ENCODE results near the gene NEGR1. TPM values are rescaled to one million over a fixed set of nuclear protein-coding genes. Genes with fewer than 3 reads are reported as not detected.

The NEGR1 gene
- total and polyA plus RNA-seq, 4 donors: 0.08 to 0.14 (median 0.12) TPM; not detected in 1

GRCh38 chr1:71640116-71640515 lies 642.2 kb downstream of the NEGR1 start:
- no peaks in the 10 kb centered on the region for H3K4me1 ChIP-seq (ENCODE audit: control insufficient read depth in 4 of 4, insufficient read depth in 4 of 4, low read length in 3 of 4)
- H3K36me3 ChIP-seq (ENCODE audit: control insufficient read depth in 4 of 4, insufficient read depth in 3 of 4, low read depth in 1 of 4, low read length in 3 of 4): no peaks in the 10 kb centered on the region
- no peak overlapping the region for H3K27ac ChIP-seq (ENCODE audit: low read depth in 1 of 2, low read length in 2 of 2)
- H3K9ac ChIP-seq (ENCODE audit: low read depth in 1 of 2, low read length in 2 of 2): no peak overlapping the region
- H3K9me3 ChIP-seq (ENCODE audit: control insufficient read depth in 4 of 4, low read length in 3 of 4): no peaks in the 10 kb centered on the region
- DNase-seq (ENCODE audit: low spot score): no peak
- H3K27me3 ChIP-seq (ENCODE audit: control insufficient read depth in 4 of 4, insufficient read depth in 4 of 4, low read length in 3 of 4): no peaks in the 10 kb centered on the region
- WGBS: 69% methylated on average over 3 of the region's 3 CpGs
- TF ChIP-seq NR2F2 (IDR thresholded peaks at IDR 0.05): no peak
- TF ChIP-seq HNF4A (conservative IDR thresholded peaks at IDR 0.05): no peak
- TF ChIP-seq, protein P1, sequence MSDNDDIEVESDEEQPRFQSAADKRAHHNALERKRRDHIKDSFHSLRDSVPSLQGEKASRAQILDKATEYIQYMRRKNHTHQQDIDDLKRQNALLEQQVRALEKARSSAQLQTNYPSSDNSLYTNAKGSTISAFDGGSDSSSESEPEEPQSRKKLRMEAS (IDR thresholded peaks at IDR 0.05): no peak
- no peak for TF ChIP-seq EGR1 (IDR thresholded peaks at IDR 0.05; ENCODE audit: low read depth in 2 of 2)
- TF ChIP-seq REST (IDR thresholded peaks at IDR 0.05): no peak
- TF ChIP-seq FOXA1 (IDR thresholded peaks at IDR 0.05): no peak
- TF ChIP-seq, protein P2, sequence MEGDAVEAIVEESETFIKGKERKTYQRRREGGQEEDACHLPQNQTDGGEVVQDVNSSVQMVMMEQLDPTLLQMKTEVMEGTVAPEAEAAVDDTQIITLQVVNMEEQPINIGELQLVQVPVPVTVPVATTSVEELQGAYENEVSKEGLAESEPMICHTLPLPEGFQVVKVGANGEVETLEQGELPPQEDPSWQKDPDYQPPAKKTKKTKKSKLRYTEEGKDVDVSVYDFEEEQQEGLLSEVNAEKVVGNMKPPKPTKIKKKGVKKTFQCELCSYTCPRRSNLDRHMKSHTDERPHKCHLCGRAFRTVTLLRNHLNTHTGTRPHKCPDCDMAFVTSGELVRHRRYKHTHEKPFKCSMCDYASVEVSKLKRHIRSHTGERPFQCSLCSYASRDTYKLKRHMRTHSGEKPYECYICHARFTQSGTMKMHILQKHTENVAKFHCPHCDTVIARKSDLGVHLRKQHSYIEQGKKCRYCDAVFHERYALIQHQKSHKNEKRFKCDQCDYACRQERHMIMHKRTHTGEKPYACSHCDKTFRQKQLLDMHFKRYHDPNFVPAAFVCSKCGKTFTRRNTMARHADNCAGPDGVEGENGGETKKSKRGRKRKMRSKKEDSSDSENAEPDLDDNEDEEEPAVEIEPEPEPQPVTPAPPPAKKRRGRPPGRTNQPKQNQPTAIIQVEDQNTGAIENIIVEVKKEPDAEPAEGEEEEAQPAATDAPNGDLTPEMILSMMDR (IDR thresholded peaks at IDR 0.05; ENCODE audit: low read depth, low read length, missing input control): no peak
- TF ChIP-seq JUND (IDR thresholded peaks at IDR 0.05): no peak
- H3K4me3 ChIP-seq (ENCODE audit: low read depth in 1 of 3, low read length in 3 of 3): no peak overlapping the region

- no peak for TF ChIP-seq TAF1 (conservative IDR thresholded peaks at IDR 0.05)
- TF ChIP-seq YY1 (IDR thresholded peaks at IDR 0.05): no peak
- no peak for TF ChIP-seq HNF4G (IDR thresholded peaks at IDR 0.05)
- no peak for TF ChIP-seq NR2F2 (IDR thresholded peaks at IDR 0.05)
- no peak for TF ChIP-seq RAD21 (IDR thresholded peaks at IDR 0.05)
- Histone ChIP-seq H3K4me3 (ENCODE audit: low read depth in 1 of 3, low read length in 3 of 3) (no peak overlapping the region), H3K4me1 (ENCODE audit: control insufficient read depth in 4 of 4, insufficient read depth in 4 of 4, low read length in 3 of 4) (no peaks in the 10 kb centered on the region), H3K27ac (ENCODE audit: low read depth in 1 of 2, low read length in 2 of 2) (no peak overlapping the region), H3K9me3 (ENCODE audit: control insufficient read depth in 4 of 4, low read length in 3 of 4) (no peaks in the 10 kb centered on the region), H3K9ac (ENCODE audit: low read depth in 1 of 2, low read length in 2 of 2) (no peak overlapping the region), H3K36me3 (ENCODE audit: control insufficient read depth in 4 of 4, insufficient read depth in 3 of 4, low read depth in 1 of 4, low read length in 3 of 4) (no peaks in the 10 kb centered on the region), H3K27me3 (ENCODE audit: control insufficient read depth in 4 of 4, insufficient read depth in 4 of 4, low read length in 3 of 4) (no peaks in the 10 kb centered on the region)
- WGBS: 62% methylated on average over 4 of the region's 4 CpGs
- no peak for DNase-seq (ENCODE audit: low spot score)
Measured at GRCh38 chr1:71638081-71638766, 644.1 kb downstream of the NEGR1 start.

GRCh38 chr1:71635568-71635967 lies 646.8 kb downstream of the NEGR1 start:
- Histone ChIP-seq H3K4me1 (ENCODE audit: control insufficient read depth in 4 of 4, insufficient read depth in 4 of 4, low read length in 3 of 4) (no peaks in the 10 kb centered on the region), H3K36me3 (ENCODE audit: control insufficient read depth in 4 of 4, insufficient read depth in 3 of 4, low read depth in 1 of 4, low read length in 3 of 4) (no peaks in the 10 kb centered on the region), H3K27me3 (ENCODE audit: control insufficient read depth in 4 of 4, insufficient read depth in 4 of 4, low read length in 3 of 4) (no peaks in the 10 kb centered on the region), H3K9me3 (ENCODE audit: control insufficient read depth in 4 of 4, low read length in 3 of 4) (no peaks in the 10 kb centered on the region), H3K9ac (ENCODE audit: low read depth in 1 of 2, low read length in 2 of 2) (no peak overlapping the region), H3K27ac (ENCODE audit: low read depth in 1 of 2, low read length in 2 of 2) (no peak overlapping the region), H3K4me3 (ENCODE audit: low read depth in 1 of 3, low read length in 3 of 3) (no peak overlapping the region)
- DNase-seq (ENCODE audit: low spot score): no peak
- TF ChIP-seq GABPA (IDR thresholded peaks at IDR 0.05 in 1 of 2, conservative IDR thresholded peaks at IDR 0.05 in 1 of 2) (no peak), FOXA2 (IDR thresholded peaks at IDR 0.05) (no peak), NR2F2 (IDR thresholded peaks at IDR 0.05) (no peak), TAF1 (conservative IDR thresholded peaks at IDR 0.05) (no peak), YY1 (IDR thresholded peaks at IDR 0.05) (no peak), SP1 (IDR thresholded peaks at IDR 0.05) (no peak), RXRA (IDR thresholded peaks at IDR 0.05) (no peak), JUND (IDR thresholded peaks at IDR 0.05) (no peak)
- TF ChIP-seq, protein P2 (IDR thresholded peaks at IDR 0.05; ENCODE audit: low read depth, low read length, missing input control): no peak
- TF ChIP-seq, protein P3, sequence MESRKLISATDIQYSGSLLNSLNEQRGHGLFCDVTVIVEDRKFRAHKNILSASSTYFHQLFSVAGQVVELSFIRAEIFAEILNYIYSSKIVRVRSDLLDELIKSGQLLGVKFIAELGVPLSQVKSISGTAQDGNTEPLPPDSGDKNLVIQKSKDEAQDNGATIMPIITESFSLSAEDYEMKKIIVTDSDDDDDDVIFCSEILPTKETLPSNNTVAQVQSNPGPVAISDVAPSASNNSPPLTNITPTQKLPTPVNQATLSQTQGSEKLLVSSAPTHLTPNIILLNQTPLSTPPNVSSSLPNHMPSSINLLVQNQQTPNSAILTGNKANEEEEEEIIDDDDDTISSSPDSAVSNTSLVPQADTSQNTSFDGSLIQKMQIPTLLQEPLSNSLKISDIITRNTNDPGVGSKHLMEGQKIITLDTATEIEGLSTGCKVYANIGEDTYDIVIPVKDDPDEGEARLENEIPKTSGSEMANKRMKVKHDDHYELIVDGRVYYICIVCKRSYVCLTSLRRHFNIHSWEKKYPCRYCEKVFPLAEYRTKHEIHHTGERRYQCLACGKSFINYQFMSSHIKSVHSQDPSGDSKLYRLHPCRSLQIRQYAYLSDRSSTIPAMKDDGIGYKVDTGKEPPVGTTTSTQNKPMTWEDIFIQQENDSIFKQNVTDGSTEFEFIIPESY (IDR thresholded peaks at IDR 0.05): no peak
- TF ChIP-seq, protein P1 (IDR thresholded peaks at IDR 0.05): no peak
- WGBS: 76% methylated on average over 2 of the region's 2 CpGs
